ENCODE results near the gene MRPL36. TPM values are rescaled to one million over a fixed set of nuclear protein-coding genes. Genes with fewer than 3 reads are reported as not detected.

MRPL36 gene
- total and polyA plus RNA-seq, 2 experiments from 2014 or later = 47.5 to 149 TPM

GRCh38 chr5:1817261-1818043 is 17.8 kb upstream of the MRPL36 start:
- Histone ChIP-seq H3K4me2 (no peak overlapping the region), H2AFZ (no peak overlapping the region), H3F3A (replicated peaks; ENCODE audit: low read depth) (no peaks in the 10 kb centered on the region; the same call in 1 of the 2 replicates), H3K9me2 (ENCODE audit: insufficient read depth) (no peaks in the 10 kb centered on the region), H3K4me1 (ENCODE audit: insufficient read depth) (0 out of 2 replicates have a peak, but pooled peaks cover 5% of the 10 kb centered on the region), H3K79me2 (replicated peaks; ENCODE audit: insufficient read depth) (peaks cover 25% of the 10 kb centered on the region), H3K36me3 (ENCODE audit: insufficient read depth) (peaks cover 27% of the 10 kb centered on the region), H3K4me3 (no peak overlapping the region), H4K20me1 (replicated peaks; ENCODE audit: insufficient read depth) (peaks cover 7% of the 10 kb centered on the region; the same call in 1 of the 2 replicates), H3K27ac (ENCODE audit: low read depth) (no peak overlapping the region), H3K27me3 (ENCODE audit: insufficient read depth) (no peaks in the 10 kb centered on the region)
- Mint-ChIP-seq H3K4me3 (no peak overlapping the region), H3K4me1 (peaks cover 24% of the 10 kb centered on the region), H3K9me3 (no peaks in the 10 kb centered on the region), H3K36me3 (ENCODE audit: low read depth) (peaks cover 91% of the 10 kb centered on the region), H3K27ac (no peak overlapping the region), H3K27me3 (ENCODE audit: insufficient read depth, low read depth, poor library complexity) (peaks cover 10% of the 10 kb centered on the region)
- DNase-seq (ENCODE audit: low spot score) = no peak
- peak; percentile 20; the same call in 2 of the 3 replicates for ATAC-seq
- TF ChIP-seq EZH2phosphoT487 (IDR thresholded peaks at IDR 0.05; ENCODE audit: unreplicated experiment) (no peak), POLR2AphosphoS5 (IDR thresholded peaks at IDR 0.05; ENCODE audit: low read depth) (no peak), JUNB (IDR thresholded peaks at IDR 0.05; ENCODE audit: unreplicated experiment) (no peak), ZNF331 (CRISPR knock-in tag; IDR thresholded peaks at IDR 0.05; ENCODE audit: low read depth) (no peak), NANOG (IDR thresholded peaks at IDR 0.05; ENCODE audit: borderline replicate concordance) (no peak), ETS1 (IDR thresholded peaks at IDR 0.05) (no peak), STAT1 (IDR thresholded peaks at IDR 0.05; ENCODE audit: unreplicated experiment) (no peak), CREB1 (CRISPR knock-in tag; IDR thresholded peaks at IDR 0.05; ENCODE audit: low read depth) (no peak), CTCF (conservative IDR thresholded peaks at IDR 0.05; ENCODE audit: low read depth in 2 of 2) (no peak), ZNF462 (CRISPR knock-in tag; IDR thresholded peaks at IDR 0.05) (no peak), ZNF114 (CRISPR knock-in tag; IDR thresholded peaks at IDR 0.05) (no peak), EZH2 (IDR thresholded peaks at IDR 0.05; ENCODE audit: low read depth, unreplicated experiment) (no peak), REST (IDR thresholded peaks at IDR 0.05; ENCODE audit: unreplicated experiment) (no peak)

Data from GM23338 (cell line).